CD4-positive, alpha-beta T cell (primary cell): Measurements from ENCODE around the gene AIF1. TPM values are rescaled to one million over a fixed set of nuclear protein-coding genes. Genes with fewer than 3 reads are reported as not detected.

Source experiments
- ATAC-seq: fragments of 200-7000 bp; cut with Tn5 transposase; one replicate; pipeline ENCODE4 v1.10.0; 2022; ENCODE audit warnings: mild to moderate bottlenecking; ENCODE audit not compliant: poor library complexity
- CTCF ChIA-PET: fragments of 350-600 bp; sonication (Branson Sonifier 250); formaldehyde crosslinking; loops from one replicate; lab custom pipeline; 2021; ENCODE audit warnings: antibody characterized with exemption, inconsistent platforms; lab: Charles Lee
- POLR2A ChIA-PET: fragments of 350-600 bp; sonication (Branson Sonifier 250); formaldehyde crosslinking; loops from one replicate; lab custom pipeline; 2021; ENCODE audit warnings: antibody characterized with exemption, inconsistent platforms; lab: Charles Lee
- DNase-seq, 14 experiments: peaks; one replicate each; pipeline ENCODE4 v3.0.0-alpha.2; 2013 to 2020; ENCODE audit warnings: mixed read lengths in 2 of 14
- H3K27ac ChIP-seq, 2 donors: one replicate each; pipeline versions ENCODE4 v1.5.1 to v1.7.0; 2013; ENCODE audit warnings: low read length in 2 of 2, low read depth in 1 of 2, mild to moderate bottlenecking in 1 of 2
- H3K27me3 ChIP-seq, 2 experiments: 1 replicate in 1 of 2; 2 replicates in 1 of 2; pipeline versions ENCODE4 v1.6.1 to v1.7.0; 2013; ENCODE audit warnings: low read length in 2 of 2, control low read depth in 1 of 2, mild to moderate bottlenecking in 1 of 2, moderate library complexity in 1 of 2; ENCODE audit not compliant: insufficient read depth in 2 of 2, control insufficient read depth in 1 of 2
- H3K36me3 ChIP-seq: one replicate; pipeline ENCODE4 v1.6.1; 2013; ENCODE audit warnings: low read length, control low read depth; ENCODE audit not compliant: insufficient read depth
- H3K4me1 ChIP-seq: one replicate; pipeline ENCODE4 v1.6.1; 2013; ENCODE audit warnings: low read length, control low read depth; ENCODE audit not compliant: insufficient read depth
- H3K4me3 ChIP-seq: one replicate; pipeline ENCODE4 v1.5.1; 2013; ENCODE audit warnings: mild to moderate bottlenecking, low read length, moderate library complexity
- H3K9me3 ChIP-seq, 2 experiments: 1 replicate in 1 of 2; 2 replicates in 1 of 2; pipeline versions ENCODE4 v1.6.1 to v1.7.0; 2013; ENCODE audit warnings: low read length in 2 of 2, mild to moderate bottlenecking in 2 of 2, control low read depth in 1 of 2, moderate library complexity in 1 of 2; ENCODE audit not compliant: control insufficient read depth in 1 of 2, insufficient read depth in 1 of 2
- H3K27ac Mint-ChIP-seq: one replicate; pipeline ENCODE4 v1.8.0; 2020; ENCODE audit warnings: mixed read lengths
- H3K27me3 Mint-ChIP-seq: one replicate; pipeline ENCODE4 v1.8.0; 2021; ENCODE audit warnings: mixed read lengths
- H3K36me3 Mint-ChIP-seq: one replicate; pipeline ENCODE4 v1.8.0; 2021; ENCODE audit warnings: low read depth, mixed read lengths
- H3K4me1 Mint-ChIP-seq: one replicate; pipeline ENCODE4 v1.8.0; 2021; ENCODE audit warnings: low read depth, mixed read lengths
- H3K4me3 Mint-ChIP-seq: one replicate; pipeline ENCODE4 v1.8.0; 2020; ENCODE audit warnings: mild to moderate bottlenecking, mixed read lengths
- H3K9me3 Mint-ChIP-seq: one replicate; pipeline ENCODE4 v1.8.0; 2020; ENCODE audit warnings: mixed read lengths
- intact Hi-C, 2 experiments: fragments of 100-400 bp; cut with DNase I in 1 of 2; cut with micrococcal nuclease in 1 of 2; formaldehyde crosslinking; loops; one replicate each; pipeline versions ENCODE4 v1.15.1 to v1.9.0; 2023 to 2025; cut with DNase I, micrococcal nuclease
- total RNA-seq, 174 experiments: library from RNA in 2 of 174; stranded (reverse) in 2 of 174; gene quantifications; one replicate each; pipeline ENCODE4 v1.2.3 and lab custom pipeline; 2021 to 2026
- TF ChIP-seq, protein P1 (sequence below): fragments of 200-600 bp; IDR thresholded peaks from one replicate; pipeline ENCODE4 v1.8.0; 2022; ENCODE audit warnings: antibody characterized with exemption, mild to moderate bottlenecking

AIF1 gene
- total RNA-seq, 2 experiments from 2014 or later: 31.8 to 35.5 TPM

DNA sequence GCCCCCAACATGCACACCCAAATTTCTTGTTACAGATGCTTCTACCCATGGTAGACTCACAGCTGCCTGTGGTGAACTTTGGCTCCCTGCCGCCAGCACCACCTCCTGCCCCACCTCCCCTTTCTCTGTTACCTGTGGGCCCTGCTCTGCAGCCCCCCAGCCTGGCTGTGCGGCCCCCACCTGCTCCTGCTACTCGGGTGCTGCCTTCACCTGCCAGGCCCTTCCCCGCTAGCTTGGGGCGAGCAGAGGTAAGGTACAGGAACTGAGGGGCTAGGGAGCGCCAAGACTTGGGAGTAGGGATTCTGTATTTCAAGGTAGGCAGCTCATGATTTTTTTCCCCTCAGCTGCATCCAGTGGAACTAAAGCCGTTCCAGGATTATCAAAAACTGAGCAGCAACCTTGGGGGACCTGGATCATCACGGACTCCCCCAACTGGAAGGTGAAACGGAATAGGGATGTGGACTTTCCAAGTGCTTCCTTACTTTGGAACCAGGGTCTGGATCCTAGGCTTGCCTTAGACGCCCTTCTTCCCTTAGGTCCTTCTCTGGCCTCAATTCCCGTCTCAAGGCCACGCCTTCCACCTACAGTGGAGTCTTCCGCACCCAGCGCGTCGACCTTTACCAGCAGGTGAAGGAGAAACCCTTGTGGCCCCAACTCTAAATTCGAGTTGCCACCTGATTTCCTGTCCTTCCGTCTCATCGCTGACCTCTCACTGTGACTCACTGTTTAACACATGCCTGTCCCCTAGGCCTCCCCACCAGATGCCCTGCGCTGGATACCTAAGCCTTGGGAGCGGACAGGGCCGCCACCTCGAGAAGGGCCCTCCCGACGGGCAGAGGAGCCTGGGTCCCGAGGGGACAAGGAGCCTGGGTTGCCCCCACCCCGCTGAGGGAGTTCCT is 21.9 kb downstream of the AIF1 start:
- peaks cover 2% of the 10 kb centered on the region for H3K4me1 ChIP-seq
- no peaks in the 10 kb centered on the region for H3K9me3 Mint-ChIP-seq
- POLR2A ChIA-PET: interaction anchor here (1.5 kb wide), 1 partner anchor 15 kb away, joined by 4 read pairs; no protein-coding TSS in a partner anchor
- DNase-seq (no peak), ATAC-seq (no peak)
- no peaks in the 10 kb centered on the region for H3K4me1 Mint-ChIP-seq
- no peaks in the 10 kb centered on the region for H3K27me3 ChIP-seq
- intact Hi-C loops: no loop called here
- H3K4me3 ChIP-seq: no peak overlapping the region
- no peaks in the 10 kb centered on the region for H3K27me3 Mint-ChIP-seq
- no peak overlapping the region for H3K4me3 Mint-ChIP-seq
- H3K27ac Mint-ChIP-seq: no peak overlapping the region
- peaks cover 95% of the 10 kb centered on the region for H3K36me3 Mint-ChIP-seq
- H3K27ac ChIP-seq: no peak overlapping the region
- H3K9me3 ChIP-seq: no peaks in the 10 kb centered on the region
- TF ChIP-seq, protein P1, sequence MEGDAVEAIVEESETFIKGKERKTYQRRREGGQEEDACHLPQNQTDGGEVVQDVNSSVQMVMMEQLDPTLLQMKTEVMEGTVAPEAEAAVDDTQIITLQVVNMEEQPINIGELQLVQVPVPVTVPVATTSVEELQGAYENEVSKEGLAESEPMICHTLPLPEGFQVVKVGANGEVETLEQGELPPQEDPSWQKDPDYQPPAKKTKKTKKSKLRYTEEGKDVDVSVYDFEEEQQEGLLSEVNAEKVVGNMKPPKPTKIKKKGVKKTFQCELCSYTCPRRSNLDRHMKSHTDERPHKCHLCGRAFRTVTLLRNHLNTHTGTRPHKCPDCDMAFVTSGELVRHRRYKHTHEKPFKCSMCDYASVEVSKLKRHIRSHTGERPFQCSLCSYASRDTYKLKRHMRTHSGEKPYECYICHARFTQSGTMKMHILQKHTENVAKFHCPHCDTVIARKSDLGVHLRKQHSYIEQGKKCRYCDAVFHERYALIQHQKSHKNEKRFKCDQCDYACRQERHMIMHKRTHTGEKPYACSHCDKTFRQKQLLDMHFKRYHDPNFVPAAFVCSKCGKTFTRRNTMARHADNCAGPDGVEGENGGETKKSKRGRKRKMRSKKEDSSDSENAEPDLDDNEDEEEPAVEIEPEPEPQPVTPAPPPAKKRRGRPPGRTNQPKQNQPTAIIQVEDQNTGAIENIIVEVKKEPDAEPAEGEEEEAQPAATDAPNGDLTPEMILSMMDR: no peak
- CTCF ChIA-PET: no interaction called here
- peaks cover 97% of the 10 kb centered on the region for H3K36me3 ChIP-seq

DNA sequence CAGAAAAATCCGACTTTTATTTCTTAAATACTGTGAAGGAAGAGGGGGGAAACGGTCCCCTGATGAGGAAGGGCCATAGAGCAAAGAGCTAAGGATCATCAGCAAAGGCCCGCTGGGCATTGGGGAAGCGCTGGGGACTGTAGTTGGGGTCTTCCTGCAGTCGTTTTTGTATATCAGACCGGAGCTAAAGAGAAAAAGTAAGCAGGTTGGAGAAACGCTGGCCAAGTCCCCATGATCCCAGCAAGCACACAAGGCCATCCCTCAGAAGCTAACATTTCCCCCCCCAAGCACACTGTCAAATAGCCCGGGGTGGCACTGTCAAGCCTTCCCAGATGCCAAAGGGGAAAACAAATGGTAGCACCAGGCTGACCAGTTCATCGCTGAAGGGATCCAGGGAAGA is 24.0 kb downstream of the AIF1 start:
- H3K4me3 Mint-ChIP-seq: no peak overlapping the region
- H3K4me1 Mint-ChIP-seq: no peaks in the 10 kb centered on the region
- ATAC-seq (no peak), DNase-seq (no peak)
- no peak overlapping the region for H3K4me3 ChIP-seq
- H3K27me3 ChIP-seq: no peaks in the 10 kb centered on the region
- H3K27ac ChIP-seq: no peak overlapping the region
- no peaks in the 10 kb centered on the region for H3K9me3 Mint-ChIP-seq
- TF ChIP-seq, protein P1: no peak
- no peaks in the 10 kb centered on the region for H3K4me1 ChIP-seq
- peaks cover 96% of the 10 kb centered on the region for H3K36me3 ChIP-seq
- no peaks in the 10 kb centered on the region for H3K27me3 Mint-ChIP-seq
- intact Hi-C loops: no loop called here
- peaks cover 91% of the 10 kb centered on the region for H3K36me3 Mint-ChIP-seq
- no peaks in the 10 kb centered on the region for H3K9me3 ChIP-seq
- H3K27ac Mint-ChIP-seq: no peak overlapping the region
- POLR2A ChIA-PET: interaction anchor here (0.9 to 3.7 kb wide), 4 partner anchors 12 to 149 kb away, joined by 3 to 19 read pairs (median 4); partner anchors contain the start of genes BAG6 and C6orf47
- CTCF ChIA-PET: no interaction called here

DNA sequence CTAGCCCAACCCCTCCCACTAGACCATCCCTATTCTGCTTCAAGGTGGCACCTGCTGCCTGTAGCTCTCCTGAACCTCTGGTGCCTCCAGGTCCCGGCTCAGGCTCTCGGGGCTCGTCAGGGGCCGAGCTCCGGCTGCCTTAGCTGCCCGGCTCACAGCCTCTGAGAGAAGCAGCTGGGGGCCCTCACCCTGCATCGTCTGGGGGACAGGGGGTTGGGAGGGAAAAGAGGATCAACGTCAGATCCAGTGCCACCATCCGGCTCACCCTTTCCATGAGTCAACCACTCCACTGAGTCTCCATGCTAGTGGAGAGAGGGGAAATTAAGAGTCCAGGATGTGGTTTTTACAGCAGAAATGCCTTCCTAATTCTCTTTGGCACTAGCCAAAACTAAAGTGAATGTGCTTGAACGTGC is 24.4 kb downstream of the AIF1 start:
- H3K4me3 Mint-ChIP-seq: no peak overlapping the region
- DNase-seq (no peak), ATAC-seq (no peak)
- Histone ChIP-seq H3K9me3 (no peaks in the 10 kb centered on the region), H3K4me3 (no peak overlapping the region), H3K27me3 (no peaks in the 10 kb centered on the region), H3K4me1 (no peaks in the 10 kb centered on the region), H3K27ac (no peak overlapping the region), H3K36me3 (peaks cover 96% of the 10 kb centered on the region)
- H3K9me3 Mint-ChIP-seq: no peaks in the 10 kb centered on the region
- H3K27ac Mint-ChIP-seq: peak overlapping the region; percentile 24
- no peaks in the 10 kb centered on the region for H3K27me3 Mint-ChIP-seq
- TF ChIP-seq, protein P1: no peak
- ChIA-PET POLR2A (interaction anchor here (0.9 to 3.7 kb wide), 5 partner anchors 13 to 150 kb away, joined by 3 to 19 read pairs (median 3); partner anchors contain the start of genes BAG6, C6orf47 and LTB), CTCF (no interaction called here)
- intact Hi-C loops: no loop called here
- H3K4me1 Mint-ChIP-seq: no peaks in the 10 kb centered on the region
- H3K36me3 Mint-ChIP-seq: peaks cover 91% of the 10 kb centered on the region
